Measurements from ENCODE around the gene PHYH.

PHYH gene

GRCh38 chr10:13256627-13257026 is 43.2 kb downstream of the PHYH start:
- Histone ChIP-seq H3K4me2 (ENCODE audit: low read length, poor library complexity, severe bottlenecking) (no peak overlapping the region), H3K27ac (ENCODE audit: low read length, poor library complexity, severe bottlenecking) (no peak overlapping the region), H2BK5ac (ENCODE audit: low read depth, low read length, poor library complexity, severe bottlenecking) (no peak overlapping the region), H3K18ac (ENCODE audit: low read depth in 1 of 2, low read length in 2 of 2) (no peak overlapping the region), H3K4ac (ENCODE audit: low read depth in 1 of 2, low read length in 2 of 2) (no peak overlapping the region), H3K27me3 (ENCODE audit: control insufficient read depth in 1 of 2, insufficient read depth in 1 of 2, low read length in 2 of 2) (peaks cover 0 to 8% of the 10 kb centered on the region in 2 experiments), H4K91ac (ENCODE audit: low read length) (no peak overlapping the region), H3K4me1 (ENCODE audit: control insufficient read depth, insufficient read depth, low read depth, low read length) (no peaks in the 10 kb centered on the region), H2AFZ (ENCODE audit: low read depth, low read length) (no peak overlapping the region), H3K36me3 (ENCODE audit: control insufficient read depth in 1 of 2, insufficient read depth in 2 of 2, low read depth in 1 of 2, low read length in 2 of 2) (no peaks in the 10 kb centered on the region), H2BK120ac (ENCODE audit: low read depth, low read length) (no peak overlapping the region), H3K9ac (ENCODE audit: low read length) (no peak overlapping the region), H3K4me3 (ENCODE audit: insufficient read depth in 1 of 2, low read depth in 1 of 2, low read length in 2 of 2) (no peak overlapping the region), H3K14ac (ENCODE audit: low read length in 2 of 2) (no peak overlapping the region), H2BK15ac (ENCODE audit: low read depth, poor library complexity, severe bottlenecking) (no peak overlapping the region), H3K79me1 (replicated peaks; ENCODE audit: low read length, poor library complexity, severe bottlenecking) (no peaks in the 10 kb centered on the region), H3K23ac (ENCODE audit: low read length in 2 of 2) (no peak overlapping the region), H2AK5ac (ENCODE audit: low read length, severe bottlenecking) (no peak overlapping the region), H4K8ac (ENCODE audit: low read length) (no peak overlapping the region), H2BK12ac (ENCODE audit: low read length in 2 of 2) (no peak overlapping the region), H3K9me3 (ENCODE audit: control insufficient read depth, low read length) (no peaks in the 10 kb centered on the region)
- WGBS, result 100% methylated on average over 1 of the region's 2 CpGs
- DNase-seq, result no peak

DNA sequence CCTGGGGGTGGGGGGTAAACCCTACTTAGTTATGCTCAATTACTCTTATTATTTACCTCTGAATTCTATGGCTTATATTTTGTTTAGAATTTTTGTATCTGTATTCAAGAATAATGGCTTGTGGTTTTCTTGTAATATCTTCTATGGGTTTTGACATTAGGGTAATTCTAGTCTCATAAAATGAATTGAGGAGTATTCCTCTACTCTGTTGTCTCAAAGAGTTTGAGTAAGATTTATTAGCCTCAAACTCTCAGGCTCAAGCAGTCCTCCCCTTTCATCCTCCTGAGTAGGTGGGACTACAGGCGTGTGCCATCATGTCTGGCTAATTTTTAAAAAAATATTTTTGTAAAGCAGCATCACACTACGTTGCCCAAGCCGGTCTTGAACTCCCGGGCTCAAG is 46.1 kb downstream of the PHYH start:
- no peaks in the 10 kb centered on the region for H3K4me1 ChIP-seq (ENCODE audit: control insufficient read depth, insufficient read depth, low read depth, low read length)
- H3K4me3 ChIP-seq (ENCODE audit: insufficient read depth in 1 of 2, low read depth in 1 of 2, low read length in 2 of 2), result no peak overlapping the region
- H3K9ac ChIP-seq (ENCODE audit: low read length), result no peak overlapping the region
- H3K4ac ChIP-seq (ENCODE audit: low read depth in 1 of 2, low read length in 2 of 2), result no peak overlapping the region
- H2BK5ac ChIP-seq (ENCODE audit: low read depth, low read length, poor library complexity, severe bottlenecking), result no peak overlapping the region
- H4K91ac ChIP-seq (ENCODE audit: low read length), result no peak overlapping the region
- 92% methylated on average over 4 of the region's 4 CpGs for WGBS
- no peak overlapping the region for H3K27ac ChIP-seq (ENCODE audit: low read length, poor library complexity, severe bottlenecking)
- H2BK12ac ChIP-seq (ENCODE audit: low read length in 2 of 2), result no peak overlapping the region
- H4K8ac ChIP-seq (ENCODE audit: low read length), result no peak overlapping the region
- H3K36me3 ChIP-seq (ENCODE audit: control insufficient read depth in 1 of 2, insufficient read depth in 2 of 2, low read depth in 1 of 2, low read length in 2 of 2), result no peaks in the 10 kb centered on the region
- H3K79me1 ChIP-seq (replicated peaks; ENCODE audit: low read length, poor library complexity, severe bottlenecking), result no peaks in the 10 kb centered on the region
- no peaks in the 10 kb centered on the region for H3K9me3 ChIP-seq (ENCODE audit: control insufficient read depth, low read length)
- H2AK5ac ChIP-seq (ENCODE audit: low read length, severe bottlenecking), result no peak overlapping the region
- H2BK120ac ChIP-seq (ENCODE audit: low read depth, low read length), result no peak overlapping the region
- H3K27me3 ChIP-seq (ENCODE audit: control insufficient read depth in 1 of 2, insufficient read depth in 1 of 2, low read length in 2 of 2), result peaks cover 0 to 8% of the 10 kb centered on the region in 2 experiments
- H3K23ac ChIP-seq (ENCODE audit: low read length in 2 of 2), result no peak overlapping the region
- H3K4me2 ChIP-seq (ENCODE audit: low read length, poor library complexity, severe bottlenecking), result no peak overlapping the region
- no peak overlapping the region for H3K18ac ChIP-seq (ENCODE audit: low read depth in 1 of 2, low read length in 2 of 2)
- no peak overlapping the region for H2BK15ac ChIP-seq (ENCODE audit: low read depth, poor library complexity, severe bottlenecking)
- no peak overlapping the region for H2AFZ ChIP-seq (ENCODE audit: low read depth, low read length)
- H3K14ac ChIP-seq (ENCODE audit: low read length in 2 of 2), result no peak overlapping the region
- no peak for DNase-seq

- Histone ChIP-seq H2AFZ (ENCODE audit: low read depth, low read length) (no peak overlapping the region), H3K18ac (ENCODE audit: low read depth in 1 of 2, low read length in 2 of 2) (no peak overlapping the region), H3K27me3 (ENCODE audit: control insufficient read depth in 1 of 2, insufficient read depth in 1 of 2, low read length in 2 of 2) (peaks cover 0 to 5% of the 10 kb centered on the region in 2 experiments), H3K4me3 (ENCODE audit: insufficient read depth in 1 of 2, low read depth in 1 of 2, low read length in 2 of 2) (no peak overlapping the region), H2BK120ac (ENCODE audit: low read depth, low read length) (no peak overlapping the region), H4K91ac (ENCODE audit: low read length) (no peak overlapping the region), H2BK12ac (ENCODE audit: low read length in 2 of 2) (no peak overlapping the region), H3K9ac (ENCODE audit: low read length) (no peak overlapping the region), H2BK5ac (ENCODE audit: low read depth, low read length, poor library complexity, severe bottlenecking) (no peak overlapping the region), H3K79me1 (replicated peaks; ENCODE audit: low read length, poor library complexity, severe bottlenecking) (no peaks in the 10 kb centered on the region), H3K27ac (ENCODE audit: low read length, poor library complexity, severe bottlenecking) (no peak overlapping the region), H4K8ac (ENCODE audit: low read length) (no peak overlapping the region), H3K4me1 (ENCODE audit: control insufficient read depth, insufficient read depth, low read depth, low read length) (no peaks in the 10 kb centered on the region), H3K4me2 (ENCODE audit: low read length, poor library complexity, severe bottlenecking) (no peak overlapping the region), H2BK15ac (ENCODE audit: low read depth, poor library complexity, severe bottlenecking) (no peak overlapping the region), H3K4ac (ENCODE audit: low read depth in 1 of 2, low read length in 2 of 2) (no peak overlapping the region), H3K9me3 (ENCODE audit: control insufficient read depth, low read length) (no peaks in the 10 kb centered on the region), H3K23ac (ENCODE audit: low read length in 2 of 2) (no peak overlapping the region), H2AK5ac (ENCODE audit: low read length, severe bottlenecking) (no peak overlapping the region), H3K14ac (ENCODE audit: low read length in 2 of 2) (no peak overlapping the region), H3K36me3 (ENCODE audit: control insufficient read depth in 1 of 2, insufficient read depth in 2 of 2, low read depth in 1 of 2, low read length in 2 of 2) (no peaks in the 10 kb centered on the region)
- 94% methylated on average over 3 of the region's 4 CpGs for WGBS
- no peak for DNase-seq
Observed at GRCh38 chr10:13247784-13248183, 52.1 kb downstream of the PHYH start.

DNA sequence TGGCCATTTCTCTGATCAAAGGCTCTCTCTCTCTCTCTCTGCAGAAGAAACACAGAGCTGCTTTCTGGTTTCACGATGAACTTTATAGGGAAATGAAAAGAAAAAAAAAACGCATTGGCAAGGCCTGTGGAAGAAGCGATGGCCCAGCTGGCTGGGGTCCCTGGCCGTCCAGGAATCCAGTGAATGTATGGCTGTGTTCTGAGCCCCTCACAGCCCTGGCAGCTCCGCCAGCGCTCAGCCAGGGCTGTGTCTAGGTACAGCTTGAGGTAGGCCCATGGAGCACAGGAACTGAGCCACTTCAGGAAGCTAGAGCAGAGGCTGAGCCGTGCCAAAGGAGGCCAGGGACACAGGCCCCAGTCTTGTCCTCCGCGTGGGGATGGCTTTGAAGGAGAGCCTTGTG is 52.6 kb downstream of the PHYH start:
- no peaks in the 10 kb centered on the region for H3K36me3 ChIP-seq (ENCODE audit: control insufficient read depth in 1 of 2, insufficient read depth in 2 of 2, low read depth in 1 of 2, low read length in 2 of 2)
- no peak overlapping the region for H2BK120ac ChIP-seq (ENCODE audit: low read depth, low read length)
- no peak overlapping the region for H3K4me2 ChIP-seq (ENCODE audit: low read length, poor library complexity, severe bottlenecking)
- H2AK5ac ChIP-seq (ENCODE audit: low read length, severe bottlenecking), result no peak overlapping the region
- no peaks in the 10 kb centered on the region for H3K79me1 ChIP-seq (replicated peaks; ENCODE audit: low read length, poor library complexity, severe bottlenecking)
- no peak overlapping the region for H3K18ac ChIP-seq (ENCODE audit: low read depth in 1 of 2, low read length in 2 of 2)
- no peak overlapping the region for H2BK12ac ChIP-seq (ENCODE audit: low read length in 2 of 2)
- H3K4ac ChIP-seq (ENCODE audit: low read depth in 1 of 2, low read length in 2 of 2), result no peak overlapping the region
- H2BK5ac ChIP-seq (ENCODE audit: low read depth, low read length, poor library complexity, severe bottlenecking), result no peak overlapping the region
- no peak overlapping the region for H3K23ac ChIP-seq (ENCODE audit: low read length in 2 of 2)
- 79% methylated on average over 9 of the region's 9 CpGs for WGBS
- no peak overlapping the region for H4K91ac ChIP-seq (ENCODE audit: low read length)
- H3K9ac ChIP-seq (ENCODE audit: low read length), result no peak overlapping the region
- H3K14ac ChIP-seq (ENCODE audit: low read length in 2 of 2), result no peak overlapping the region
- no peaks in the 10 kb centered on the region for H3K4me1 ChIP-seq (ENCODE audit: control insufficient read depth, insufficient read depth, low read depth, low read length)
- H2BK15ac ChIP-seq (ENCODE audit: low read depth, poor library complexity, severe bottlenecking), result no peak overlapping the region
- no peak overlapping the region for H4K8ac ChIP-seq (ENCODE audit: low read length)
- H2AFZ ChIP-seq (ENCODE audit: low read depth, low read length), result no peak overlapping the region
- H3K4me3 ChIP-seq (ENCODE audit: insufficient read depth in 1 of 2, low read depth in 1 of 2, low read length in 2 of 2), result no peak overlapping the region
- DNase-seq, result no peak
- no peaks in the 10 kb centered on the region for H3K9me3 ChIP-seq (ENCODE audit: control insufficient read depth, low read length)
- H3K27ac ChIP-seq (ENCODE audit: low read length, poor library complexity, severe bottlenecking), result no peak overlapping the region
- peaks cover 0 to 5% of the 10 kb centered on the region in 2 experiments for H3K27me3 ChIP-seq (ENCODE audit: control insufficient read depth in 1 of 2, insufficient read depth in 1 of 2, low read length in 2 of 2)
